Measurements from ENCODE around the gene TXNL4A.

The TXNL4A gene

GRCh38 chr18:80010551-80010906 lies 22.2 kb upstream of the TXNL4A start:
- no peak for DNase-seq (ENCODE audit: low read depth)
- TF ChIP-seq MAX (IDR thresholded peaks at IDR 0.05; ENCODE audit: low read depth, low read length) = no peak
- TF ChIP-seq MYC (IDR thresholded peaks at IDR 0.05; ENCODE audit: low read depth, low read length) = no peak
- no peak for TF ChIP-seq POLR2A (IDR thresholded peaks at IDR 0.05; ENCODE audit: extremely low read depth, insufficient read length)
- TF ChIP-seq CTCF (IDR thresholded peaks at IDR 0.05; ENCODE audit: low read depth, low read length) = no peak
- H3K4me3 ChIP-seq (ENCODE audit: low read depth, low read length) = no peak overlapping the region

GRCh38 chr18:80009661-80010550 lies 21.5 kb upstream of the TXNL4A start:
- DNase-seq (ENCODE audit: low read depth) = peak; percentile 27
- H3K4me3 ChIP-seq (ENCODE audit: low read depth, low read length) = no peak overlapping the region
- TF ChIP-seq MYC (IDR thresholded peaks at IDR 0.05; ENCODE audit: low read depth, low read length) (no peak), CTCF (IDR thresholded peaks at IDR 0.05; ENCODE audit: low read depth, low read length) (no peak), POLR2A (IDR thresholded peaks at IDR 0.05; ENCODE audit: extremely low read depth, insufficient read length) (no peak), MAX (IDR thresholded peaks at IDR 0.05; ENCODE audit: low read depth, low read length) (no peak)

GRCh38 chr18:80006724-80007123 lies 18.4 kb upstream of the TXNL4A start:
- H3K4me3 ChIP-seq (ENCODE audit: low read depth, low read length) = no peak overlapping the region
- DNase-seq (ENCODE audit: low read depth) = no peak
- TF ChIP-seq MYC (IDR thresholded peaks at IDR 0.05; ENCODE audit: low read depth, low read length) = no peak
- no peak for TF ChIP-seq MAX (IDR thresholded peaks at IDR 0.05; ENCODE audit: low read depth, low read length)
- TF ChIP-seq POLR2A (IDR thresholded peaks at IDR 0.05; ENCODE audit: extremely low read depth, insufficient read length) = no peak
- TF ChIP-seq CTCF (IDR thresholded peaks at IDR 0.05; ENCODE audit: low read depth, low read length) = no peak

- no peak for TF ChIP-seq CTCF (IDR thresholded peaks at IDR 0.05; ENCODE audit: low read depth, low read length)
- TF ChIP-seq MYC (IDR thresholded peaks at IDR 0.05; ENCODE audit: low read depth, low read length) = no peak
- TF ChIP-seq MAX (IDR thresholded peaks at IDR 0.05; ENCODE audit: low read depth, low read length) = no peak
- no peak for TF ChIP-seq POLR2A (IDR thresholded peaks at IDR 0.05; ENCODE audit: extremely low read depth, insufficient read length)
- H3K4me3 ChIP-seq (ENCODE audit: low read depth, low read length) = no peak overlapping the region
- no peak for DNase-seq (ENCODE audit: low read depth)
Observed at GRCh38 chr18:80004600-80005342, 16.4 kb upstream of the TXNL4A start.

- H3K4me3 ChIP-seq (ENCODE audit: low read depth, low read length) = no peak overlapping the region
- DNase-seq (ENCODE audit: low read depth) = no peak
- no peak for TF ChIP-seq CTCF (IDR thresholded peaks at IDR 0.05; ENCODE audit: low read depth, low read length)
Observed at GRCh38 chr18:80002468-80002867, 14.1 kb upstream of the TXNL4A start.

All from NB4 (cell line).